ENCODE data around the gene UQCR11.

- no peak for TF ChIP-seq POLR2A (IDR thresholded peaks at IDR 0.05; ENCODE audit: low read depth, low read length)
- TF ChIP-seq CTCF (conservative IDR thresholded peaks at IDR 0.05; ENCODE audit: low read depth, low read length), result no peak
- no peak for TF ChIP-seq CEBPB (IDR thresholded peaks at IDR 0.05; ENCODE audit: low read depth, low read length)
- TF ChIP-seq RAD21 (IDR thresholded peaks at IDR 0.05; ENCODE audit: low read length), result no peak
- no peak for TF ChIP-seq MAZ (IDR thresholded peaks at IDR 0.05; ENCODE audit: borderline replicate concordance, low read depth, low read length)
- no peak for TF ChIP-seq MXI1 (IDR thresholded peaks at IDR 0.05; ENCODE audit: borderline replicate concordance, low read depth, low read length)
Observed at GRCh38 chr19:1580382-1580781, 24.9 kb downstream of the UQCR11 start.

Measured in IMR-90 (cell line).